ENCODE data around the gene PPP1CA.

The PPP1CA gene

DNA sequence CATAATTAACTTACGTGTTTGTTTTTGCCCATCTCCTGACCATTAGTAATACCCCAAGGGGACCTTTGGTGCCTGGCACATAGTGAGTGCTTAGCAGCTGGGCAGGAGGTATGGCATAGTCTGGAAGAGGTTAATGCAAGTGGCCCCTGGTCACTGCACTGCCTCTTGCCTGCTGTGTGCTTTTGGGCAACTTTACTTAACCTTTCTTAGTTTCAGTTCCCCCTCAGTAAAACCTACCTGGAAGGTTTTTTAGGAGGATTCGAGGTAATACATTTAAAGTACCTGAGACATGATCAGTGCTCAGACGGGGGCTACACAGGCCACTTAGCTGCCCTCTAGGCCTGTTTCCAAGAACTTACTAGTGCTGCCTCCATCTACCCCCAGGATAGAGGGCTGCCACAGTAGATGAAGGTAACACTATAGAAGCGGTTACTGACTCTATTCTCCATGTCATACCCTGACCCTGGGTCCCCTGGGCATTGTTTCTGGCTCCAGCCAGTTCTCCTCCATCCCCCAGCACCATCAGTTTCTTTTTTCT is 51.7 kb downstream of the PPP1CA start:
- no peak overlapping the region for H3K27ac ChIP-seq (replicated peaks)
- no peak for DNase-seq (ENCODE audit: low read depth in 1 of 2, low spot score in 1 of 2)
- no peaks in the 10 kb centered on the region for H3K27me3 ChIP-seq (ENCODE audit: insufficient read depth, poor library complexity, severe bottlenecking)
- no peak overlapping the region for H3K4me3 ChIP-seq (replicated peaks; ENCODE audit: insufficient read depth, low read length)
- TF ChIP-seq, protein P1, sequence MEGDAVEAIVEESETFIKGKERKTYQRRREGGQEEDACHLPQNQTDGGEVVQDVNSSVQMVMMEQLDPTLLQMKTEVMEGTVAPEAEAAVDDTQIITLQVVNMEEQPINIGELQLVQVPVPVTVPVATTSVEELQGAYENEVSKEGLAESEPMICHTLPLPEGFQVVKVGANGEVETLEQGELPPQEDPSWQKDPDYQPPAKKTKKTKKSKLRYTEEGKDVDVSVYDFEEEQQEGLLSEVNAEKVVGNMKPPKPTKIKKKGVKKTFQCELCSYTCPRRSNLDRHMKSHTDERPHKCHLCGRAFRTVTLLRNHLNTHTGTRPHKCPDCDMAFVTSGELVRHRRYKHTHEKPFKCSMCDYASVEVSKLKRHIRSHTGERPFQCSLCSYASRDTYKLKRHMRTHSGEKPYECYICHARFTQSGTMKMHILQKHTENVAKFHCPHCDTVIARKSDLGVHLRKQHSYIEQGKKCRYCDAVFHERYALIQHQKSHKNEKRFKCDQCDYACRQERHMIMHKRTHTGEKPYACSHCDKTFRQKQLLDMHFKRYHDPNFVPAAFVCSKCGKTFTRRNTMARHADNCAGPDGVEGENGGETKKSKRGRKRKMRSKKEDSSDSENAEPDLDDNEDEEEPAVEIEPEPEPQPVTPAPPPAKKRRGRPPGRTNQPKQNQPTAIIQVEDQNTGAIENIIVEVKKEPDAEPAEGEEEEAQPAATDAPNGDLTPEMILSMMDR (IDR thresholded peaks at IDR 0.05; ENCODE audit: insufficient read depth, low read length) = no peak
- no peak for TF ChIP-seq POLR2AphosphoS5 (IDR thresholded peaks at IDR 0.05; ENCODE audit: low read depth)

GRCh38 chr11:67349457-67349856 is 52.2 kb downstream of the PPP1CA start:
- no peak for TF ChIP-seq POLR2AphosphoS5 (IDR thresholded peaks at IDR 0.05; ENCODE audit: low read depth)
- Histone ChIP-seq H3K27ac (replicated peaks) (no peak overlapping the region), H3K4me3 (replicated peaks; ENCODE audit: insufficient read depth, low read length) (no peak overlapping the region), H3K27me3 (ENCODE audit: insufficient read depth, poor library complexity, severe bottlenecking) (no peaks in the 10 kb centered on the region)
- no peak for DNase-seq (ENCODE audit: low read depth in 1 of 2, low spot score in 1 of 2)

GRCh38 chr11:67349036-67349435 is 52.6 kb downstream of the PPP1CA start:
- Histone ChIP-seq H3K27me3 (ENCODE audit: insufficient read depth, poor library complexity, severe bottlenecking) (no peaks in the 10 kb centered on the region), H3K4me3 (replicated peaks; ENCODE audit: insufficient read depth, low read length) (no peak overlapping the region), H3K27ac (replicated peaks) (no peak overlapping the region)
- DNase-seq (ENCODE audit: low read depth in 1 of 2, low spot score in 1 of 2) = no peak
- TF ChIP-seq, protein P2, sequence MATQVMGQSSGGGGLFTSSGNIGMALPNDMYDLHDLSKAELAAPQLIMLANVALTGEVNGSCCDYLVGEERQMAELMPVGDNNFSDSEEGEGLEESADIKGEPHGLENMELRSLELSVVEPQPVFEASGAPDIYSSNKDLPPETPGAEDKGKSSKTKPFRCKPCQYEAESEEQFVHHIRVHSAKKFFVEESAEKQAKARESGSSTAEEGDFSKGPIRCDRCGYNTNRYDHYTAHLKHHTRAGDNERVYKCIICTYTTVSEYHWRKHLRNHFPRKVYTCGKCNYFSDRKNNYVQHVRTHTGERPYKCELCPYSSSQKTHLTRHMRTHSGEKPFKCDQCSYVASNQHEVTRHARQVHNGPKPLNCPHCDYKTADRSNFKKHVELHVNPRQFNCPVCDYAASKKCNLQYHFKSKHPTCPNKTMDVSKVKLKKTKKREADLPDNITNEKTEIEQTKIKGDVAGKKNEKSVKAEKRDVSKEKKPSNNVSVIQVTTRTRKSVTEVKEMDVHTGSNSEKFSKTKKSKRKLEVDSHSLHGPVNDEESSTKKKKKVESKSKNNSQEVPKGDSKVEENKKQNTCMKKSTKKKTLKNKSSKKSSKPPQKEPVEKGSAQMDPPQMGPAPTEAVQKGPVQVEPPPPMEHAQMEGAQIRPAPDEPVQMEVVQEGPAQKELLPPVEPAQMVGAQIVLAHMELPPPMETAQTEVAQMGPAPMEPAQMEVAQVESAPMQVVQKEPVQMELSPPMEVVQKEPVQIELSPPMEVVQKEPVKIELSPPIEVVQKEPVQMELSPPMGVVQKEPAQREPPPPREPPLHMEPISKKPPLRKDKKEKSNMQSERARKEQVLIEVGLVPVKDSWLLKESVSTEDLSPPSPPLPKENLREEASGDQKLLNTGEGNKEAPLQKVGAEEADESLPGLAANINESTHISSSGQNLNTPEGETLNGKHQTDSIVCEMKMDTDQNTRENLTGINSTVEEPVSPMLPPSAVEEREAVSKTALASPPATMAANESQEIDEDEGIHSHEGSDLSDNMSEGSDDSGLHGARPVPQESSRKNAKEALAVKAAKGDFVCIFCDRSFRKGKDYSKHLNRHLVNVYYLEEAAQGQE (IDR thresholded peaks at IDR 0.05; ENCODE audit: insufficient replicate concordance, low read depth) = no peak
- TF ChIP-seq GABPA (IDR thresholded peaks at IDR 0.05; ENCODE audit: low read depth) = no peak
